ENCODE results near the gene ZNF215.
"Not testable (repeated sequence)": the region's sequence is repeated elsewhere in the genome, so short reads cannot be mapped to it uniquely, and the experiment has no call there.

The ZNF215 gene

DNA sequence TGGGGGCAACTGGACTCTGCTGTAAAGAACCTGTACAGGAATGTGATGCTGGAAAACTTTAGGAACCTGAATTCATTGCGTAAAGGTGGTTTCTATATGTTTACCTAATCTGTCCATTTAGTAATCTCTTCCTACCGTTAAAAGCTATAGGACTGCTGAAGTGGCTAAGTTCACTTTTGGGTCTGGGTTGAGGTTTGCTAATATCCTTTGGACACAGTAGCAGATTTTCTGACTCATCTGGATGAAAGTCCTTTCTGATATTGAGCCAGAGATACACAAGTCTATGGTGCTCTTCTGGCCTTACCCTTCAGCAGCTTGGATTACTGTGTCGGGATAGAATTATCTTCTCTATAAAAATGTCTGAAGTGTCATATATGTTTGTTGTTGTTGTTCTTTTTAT, 16.9 kb downstream of the ZNF215 start:
- no peak for DNase-seq

DNA sequence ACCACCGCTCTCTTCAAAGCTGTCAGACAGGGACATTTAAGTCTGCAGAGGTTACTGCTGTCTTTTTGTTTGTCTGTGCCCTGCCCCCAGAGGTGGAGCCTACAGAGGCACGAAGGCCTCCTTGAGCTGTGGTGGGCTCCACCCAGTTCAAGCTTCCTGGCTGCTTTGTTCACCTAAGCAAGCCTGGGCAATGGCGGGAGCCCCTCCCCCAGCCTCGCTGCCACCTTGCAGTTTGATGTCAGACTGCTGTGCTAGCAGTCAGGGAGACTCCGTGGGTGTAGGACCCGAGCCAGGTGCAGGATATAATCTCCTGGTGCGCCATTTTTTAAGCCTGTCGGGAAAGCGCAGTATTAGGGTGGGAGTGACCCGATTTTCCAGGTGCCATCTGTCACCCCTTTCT, 28.0 kb downstream of the ZNF215 start:
- DNase-seq = not testable (repeated sequence)

DNA sequence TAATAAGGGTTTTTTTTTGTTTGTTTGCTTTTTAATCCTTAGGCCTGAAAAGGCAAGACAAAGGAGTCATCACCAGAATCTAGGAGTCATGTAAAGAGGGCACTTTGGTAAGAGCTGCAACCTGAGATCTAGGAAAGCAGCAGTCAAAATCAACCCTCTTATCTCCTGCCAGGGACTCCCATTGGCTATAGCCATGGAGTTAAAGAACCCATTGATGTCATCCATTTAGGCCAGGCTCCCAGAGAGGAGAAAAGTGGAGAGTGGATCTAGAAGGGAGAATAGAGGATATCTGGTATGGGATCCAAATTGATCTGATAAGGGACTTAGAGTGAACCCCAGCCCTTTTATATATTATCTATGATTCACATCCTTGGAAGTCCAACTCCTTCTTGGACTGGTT, 35.9 kb downstream of the ZNF215 start:
- DNase-seq = no peak

DNA sequence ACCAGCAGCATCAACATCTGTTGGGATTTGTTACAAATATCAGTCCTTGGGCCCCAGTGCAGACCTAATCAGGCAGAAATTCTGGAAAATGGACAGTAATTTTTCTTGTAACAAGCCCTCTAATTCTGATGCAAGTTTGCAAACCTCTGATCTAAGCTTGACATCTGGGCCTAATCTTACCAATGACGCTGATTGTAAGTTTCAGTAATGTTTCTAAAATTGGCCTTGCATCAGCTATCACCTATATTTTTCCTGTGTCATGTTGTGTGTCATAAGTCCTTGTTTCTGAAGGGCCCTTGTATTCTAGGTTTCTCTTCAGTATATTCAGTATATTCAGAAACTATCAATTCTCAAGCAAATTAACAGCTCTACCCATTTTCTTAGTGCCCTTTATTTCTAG, 36.4 kb downstream of the ZNF215 start:
- no peak for DNase-seq

DNA sequence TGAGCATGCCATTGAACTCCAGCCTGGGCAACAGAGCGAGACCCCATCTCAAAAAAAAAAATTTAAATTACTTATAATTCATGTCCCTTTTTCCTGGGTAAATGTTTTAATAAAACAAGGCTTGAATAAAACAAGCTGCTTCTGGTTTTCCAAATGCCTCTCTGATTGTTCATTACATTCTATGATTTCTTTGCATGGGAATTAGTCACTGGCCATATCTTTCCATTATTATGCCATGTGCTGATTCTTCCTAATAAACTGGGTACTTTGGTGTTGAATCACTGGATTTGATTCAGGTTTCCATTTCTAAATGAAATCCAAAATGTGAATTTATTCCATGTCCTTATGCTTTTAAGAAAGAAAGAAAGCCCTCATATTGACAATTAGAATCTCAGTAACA, 42.6 kb downstream of the ZNF215 start:
- DNase-seq = no peak

DNA sequence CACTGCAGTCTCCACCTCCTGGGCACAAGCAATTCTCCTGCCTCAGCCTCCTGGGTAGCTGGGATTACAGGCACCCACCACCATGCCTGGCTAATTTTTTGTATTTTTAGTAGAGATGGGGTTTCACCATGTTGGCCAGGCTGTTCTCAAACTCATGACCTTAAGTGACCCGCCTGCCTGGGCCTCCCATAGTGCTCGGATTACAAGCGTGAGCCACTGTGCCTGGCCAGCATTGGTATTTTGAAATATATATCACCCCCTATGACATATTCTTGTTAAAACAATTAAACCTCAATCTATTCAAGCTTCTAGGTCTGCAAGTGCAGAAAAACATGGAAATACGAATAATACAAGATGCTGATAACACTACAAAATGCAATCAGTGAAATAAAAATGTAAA, 43.6 kb downstream of the ZNF215 start:
- DNase-seq = not testable (repeated sequence)

DNA sequence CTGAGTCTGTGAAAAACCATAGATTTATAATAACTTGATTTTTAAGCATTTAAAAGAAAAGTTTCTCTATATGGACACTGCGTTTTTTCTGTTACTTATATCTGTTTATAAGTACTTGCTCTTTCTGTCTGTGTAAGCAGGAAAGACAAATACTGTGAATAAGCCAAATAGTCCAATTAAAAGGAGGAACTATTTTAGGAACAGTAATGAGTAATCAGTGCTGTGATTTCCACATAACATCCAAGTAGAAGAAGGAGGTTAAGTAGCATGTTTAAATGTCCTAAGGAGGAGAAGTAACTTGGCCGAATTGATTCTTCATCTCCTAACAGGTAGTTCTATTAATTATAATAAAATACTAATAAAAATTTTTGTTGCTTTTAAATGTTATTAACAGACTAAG, 53.1 kb downstream of the ZNF215 start:
- no peak for DNase-seq

DNA sequence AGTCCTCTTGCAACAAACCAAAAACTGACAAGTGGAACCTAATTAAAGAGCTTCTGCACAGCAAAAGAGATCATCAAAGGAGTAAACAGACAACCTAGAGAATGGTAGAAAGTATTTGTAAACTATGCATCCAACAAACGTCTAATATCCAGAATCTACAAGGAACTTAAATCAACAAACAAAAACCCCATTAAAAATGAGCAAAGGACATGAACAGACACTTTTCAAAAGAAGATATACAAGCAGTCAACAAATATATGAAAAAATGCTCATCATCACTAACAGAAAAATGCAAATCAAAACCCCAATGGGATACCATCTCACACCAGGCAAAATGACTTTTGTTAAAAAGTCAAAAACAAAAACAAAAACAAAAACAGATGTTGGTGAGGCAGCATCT, 60.3 kb downstream of the ZNF215 start:
- no peak for DNase-seq

DNA sequence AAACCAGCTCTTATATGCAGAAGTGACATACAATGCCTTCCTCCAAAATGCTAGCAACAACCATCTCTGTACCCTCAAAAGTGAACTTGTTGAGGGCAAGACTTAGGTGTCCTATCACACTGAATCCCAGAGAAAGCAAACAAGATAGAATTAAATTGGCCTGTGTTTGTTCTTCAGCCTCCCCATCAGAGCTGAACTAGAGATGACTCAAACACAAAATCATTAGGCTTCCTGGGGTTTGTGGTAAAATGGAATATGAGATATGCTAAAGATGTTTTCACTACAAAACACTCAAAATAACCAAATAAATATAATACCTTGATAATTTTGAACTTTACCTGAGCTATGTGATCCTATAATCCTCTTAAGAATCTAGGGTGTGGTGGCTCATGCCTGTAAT, 62.3 kb downstream of the ZNF215 start:
- DNase-seq = no peak

DNA sequence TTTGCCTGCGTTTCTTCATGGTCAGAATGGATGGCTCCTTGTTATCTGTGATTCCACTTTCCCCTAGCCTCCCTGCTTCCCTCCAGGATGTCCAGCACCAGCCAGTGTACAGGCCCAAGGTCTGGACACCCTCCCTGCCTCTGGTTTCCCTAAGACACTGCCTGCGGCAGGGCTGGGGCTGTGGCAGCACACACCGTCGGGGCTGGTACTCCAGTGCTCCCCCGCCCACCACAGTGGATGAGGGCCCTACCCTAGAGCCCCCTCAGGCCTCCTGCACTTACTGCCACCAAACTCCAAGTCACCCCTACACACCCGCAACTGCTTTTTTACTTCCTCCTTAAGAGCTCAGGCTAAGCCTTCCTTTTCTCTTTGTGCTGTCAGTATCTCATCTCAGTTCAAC, 65.0 kb downstream of the ZNF215 start:
- no peak for DNase-seq

DNA sequence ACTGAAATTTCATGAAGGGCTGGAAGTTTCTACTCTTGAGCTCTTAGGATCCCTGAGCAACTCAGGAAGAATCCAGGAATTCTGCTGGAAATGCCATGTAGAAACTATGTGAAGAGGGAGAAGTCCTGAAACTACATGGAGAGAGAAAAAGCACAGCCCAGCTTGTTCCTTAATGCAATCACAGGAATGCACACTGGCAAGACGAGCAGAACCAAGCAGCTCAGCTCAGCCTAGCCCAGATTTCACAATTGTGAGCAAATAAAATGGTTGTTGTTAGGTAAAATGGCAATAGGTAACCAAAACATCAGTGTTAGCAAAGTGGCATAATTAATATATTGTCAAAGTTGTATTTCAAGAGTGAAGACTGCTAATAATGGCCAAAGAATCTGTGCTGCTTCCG, 65.8 kb downstream of the ZNF215 start:
- DNase-seq = no peak

DNA sequence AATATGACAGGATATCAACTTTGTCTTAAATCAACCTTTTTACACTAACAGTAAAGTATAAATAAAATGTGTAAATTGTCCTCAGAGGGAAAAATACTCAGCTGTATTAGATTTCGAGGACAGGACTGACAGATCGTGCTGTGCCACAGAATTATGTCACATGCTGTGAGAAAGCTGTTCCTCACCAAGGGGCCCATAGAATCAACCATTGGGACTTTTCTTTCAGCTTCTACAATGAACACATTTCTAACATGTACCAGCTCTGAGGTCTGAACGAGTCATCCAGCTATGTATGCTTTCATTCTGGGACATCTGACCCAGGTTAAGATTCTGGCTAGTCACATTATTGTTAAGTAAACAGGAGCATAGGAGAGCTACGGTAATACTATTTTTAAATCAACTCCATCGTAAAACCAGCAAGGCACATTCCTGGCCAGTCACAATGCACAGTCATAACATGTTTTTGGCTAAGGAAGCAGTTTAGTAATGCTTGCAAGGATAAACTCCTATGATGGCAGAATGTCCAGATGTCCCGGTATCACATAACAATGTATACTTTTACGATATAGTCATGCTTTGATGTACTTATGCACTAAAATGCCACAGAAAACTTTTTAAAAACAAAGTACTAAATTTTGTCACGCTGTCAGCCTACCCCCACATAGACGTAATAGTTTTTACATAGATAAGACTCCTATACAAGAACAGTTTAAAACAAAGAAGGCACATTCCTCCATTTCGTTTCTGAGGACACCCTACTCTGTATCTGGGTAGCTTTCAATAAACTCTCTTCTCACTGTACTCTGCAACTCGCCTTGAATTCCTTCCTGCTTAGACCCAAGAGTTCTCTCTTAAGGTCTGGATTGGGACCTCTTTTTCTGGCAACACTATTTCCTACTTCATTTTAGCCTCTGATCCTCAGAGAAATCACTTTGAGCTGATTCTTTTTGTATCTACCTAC, 66.5 kb downstream of the ZNF215 start:
- DNase-seq = no peak

DNA sequence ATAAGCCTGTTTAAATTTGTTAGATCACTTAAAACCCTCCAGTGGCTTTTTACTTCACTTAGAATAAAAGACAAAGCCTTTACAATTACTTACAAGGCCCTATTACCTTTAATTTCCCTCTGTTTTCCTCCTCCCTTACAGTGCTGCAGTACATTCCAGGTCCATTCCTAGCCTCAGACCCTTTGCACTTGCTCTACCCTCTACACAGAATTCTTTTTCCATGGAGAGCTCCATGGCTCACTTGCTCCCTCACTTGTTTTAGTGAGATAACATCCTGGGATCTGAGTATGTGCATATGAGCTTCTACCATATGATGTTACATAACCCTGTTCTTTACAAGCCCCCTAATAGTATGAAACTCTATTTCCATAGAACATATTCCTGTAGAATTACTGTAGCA, 69.5 kb downstream of the ZNF215 start:
- no peak for DNase-seq

DNA sequence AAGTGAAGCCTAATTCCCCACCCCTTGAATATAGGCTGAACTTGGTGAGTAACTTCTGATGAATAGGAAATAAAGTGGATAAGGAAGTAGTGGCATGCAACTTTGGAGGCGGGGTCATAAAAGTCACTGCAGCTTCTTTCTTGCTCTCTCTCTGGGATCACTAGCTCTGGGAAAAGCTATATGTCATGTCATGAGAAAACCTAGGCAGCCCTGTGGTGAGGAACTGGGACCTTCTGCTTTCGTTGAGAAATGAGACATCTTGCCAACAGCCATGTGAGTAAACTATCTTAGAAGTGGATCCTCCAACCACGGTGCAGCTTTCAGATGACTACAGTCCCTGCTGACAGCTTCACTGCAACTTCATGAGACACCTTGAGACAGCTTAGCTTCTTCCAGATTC, 78.3 kb downstream of the ZNF215 start:
- DNase-seq = no peak
